ENCODE data around the gene TM9SF1. TPM values are rescaled to one million over a fixed set of nuclear protein-coding genes. Genes with fewer than 3 reads are reported as not detected.

The TM9SF1 gene
- total and polyA plus RNA-seq, 2 of the 4 experiments (the other 2 are of a cell fraction) = 40.4 to 65.6 TPM

DNA sequence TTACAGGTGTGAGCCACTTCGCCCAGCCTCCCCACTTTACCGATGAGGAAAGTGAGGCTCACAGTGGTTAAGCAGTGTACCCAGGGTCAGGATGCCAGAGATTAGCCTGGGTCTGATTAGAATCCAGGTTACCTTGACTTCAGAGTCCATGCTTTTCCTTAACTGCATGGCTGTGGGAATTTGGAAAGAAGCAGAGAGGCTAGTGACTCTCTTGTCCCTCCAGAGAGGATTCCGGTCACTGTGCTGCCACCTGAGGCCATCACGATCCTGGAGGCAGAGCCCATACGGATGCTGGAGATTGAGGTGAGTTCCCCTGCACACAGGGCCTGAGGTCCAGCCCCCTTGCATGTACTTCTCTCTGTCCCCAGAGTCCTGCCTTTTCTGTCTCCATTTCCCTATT is 18.6 kb downstream of the TM9SF1 start:
- no TSS peak for BruUV-seq (replicated peaks)
- CTCF ChIA-PET = interaction anchor here (0.7 kb wide), 1 partner anchor 15 kb away, joined by 3 read pairs; the partner anchor contains the start of gene IRF9
- 100% methylated on average over 4 of the region's 5 CpGs; no CpG with 5 or more reads in 1 of the 2 experiments for WGBS, 2 experiments (ENCODE audit: extremely low coverage in 2 of 2, insufficient read length in 1 of 2)
- H4K20me1 ChIP-seq (ENCODE audit: insufficient read depth, low read length) = no peaks in the 10 kb centered on the region
- no peak overlapping the region for H4K5ac ChIP-seq (ENCODE audit: low read depth, low read length)
- H3K4me3 ChIP-seq (ENCODE audit: insufficient read depth, low read depth, low read length) = no peak overlapping the region
- no peak overlapping the region for H3K9ac ChIP-seq (ENCODE audit: low read depth, low read length)
- TF ChIP-seq SMC3 (IDR thresholded peaks at IDR 0.05; ENCODE audit: low read depth, low read length) (no peak), NFE2L2 (IDR thresholded peaks at IDR 0.05; ENCODE audit: low read depth, low read length) (no peak), CHD1 (IDR thresholded peaks at IDR 0.05; ENCODE audit: low read depth, low read length) (no peak), MAFK (IDR thresholded peaks at IDR 0.05; ENCODE audit: low read depth, low read length) (no peak), CEBPB (IDR thresholded peaks at IDR 0.05; ENCODE audit: low read depth, low read length) (no peak), ELK1 (IDR thresholded peaks at IDR 0.05; ENCODE audit: borderline replicate concordance, low read depth, low read length) (no peak), MXI1 (IDR thresholded peaks at IDR 0.05; ENCODE audit: borderline replicate concordance, low read depth, low read length) (no peak), RCOR1 (IDR thresholded peaks at IDR 0.05; ENCODE audit: insufficient replicate concordance, low read length) (no peak), USF2 (IDR thresholded peaks at IDR 0.05; ENCODE audit: low read depth, low read length) (no peak), RAD21 (IDR thresholded peaks at IDR 0.05; ENCODE audit: low read length) (no peak), POLR2A (IDR thresholded peaks at IDR 0.05; ENCODE audit: low read depth, low read length) (no peak), MAZ (IDR thresholded peaks at IDR 0.05; ENCODE audit: borderline replicate concordance, low read depth, low read length) (no peak), BHLHE40 (IDR thresholded peaks at IDR 0.05; ENCODE audit: low read depth, low read length) (no peak)
- TF ChIP-seq, protein P1, sequence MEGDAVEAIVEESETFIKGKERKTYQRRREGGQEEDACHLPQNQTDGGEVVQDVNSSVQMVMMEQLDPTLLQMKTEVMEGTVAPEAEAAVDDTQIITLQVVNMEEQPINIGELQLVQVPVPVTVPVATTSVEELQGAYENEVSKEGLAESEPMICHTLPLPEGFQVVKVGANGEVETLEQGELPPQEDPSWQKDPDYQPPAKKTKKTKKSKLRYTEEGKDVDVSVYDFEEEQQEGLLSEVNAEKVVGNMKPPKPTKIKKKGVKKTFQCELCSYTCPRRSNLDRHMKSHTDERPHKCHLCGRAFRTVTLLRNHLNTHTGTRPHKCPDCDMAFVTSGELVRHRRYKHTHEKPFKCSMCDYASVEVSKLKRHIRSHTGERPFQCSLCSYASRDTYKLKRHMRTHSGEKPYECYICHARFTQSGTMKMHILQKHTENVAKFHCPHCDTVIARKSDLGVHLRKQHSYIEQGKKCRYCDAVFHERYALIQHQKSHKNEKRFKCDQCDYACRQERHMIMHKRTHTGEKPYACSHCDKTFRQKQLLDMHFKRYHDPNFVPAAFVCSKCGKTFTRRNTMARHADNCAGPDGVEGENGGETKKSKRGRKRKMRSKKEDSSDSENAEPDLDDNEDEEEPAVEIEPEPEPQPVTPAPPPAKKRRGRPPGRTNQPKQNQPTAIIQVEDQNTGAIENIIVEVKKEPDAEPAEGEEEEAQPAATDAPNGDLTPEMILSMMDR (conservative IDR thresholded peaks at IDR 0.05; ENCODE audit: low read depth, low read length) = no peak
- in situ Hi-C loops (cut with MboI; ENCODE audit: low sequenced_read_pairs) (no loop called here), intact Hi-C loops (cut with micrococcal nuclease) (no loop called here), dilution Hi-C loops (cut with HindIII; ENCODE audit: low sequenced_read_pairs, unreplicated experiment) (no loop called here)
- H3K14ac ChIP-seq (replicated peaks; ENCODE audit: low read depth, low read length) = no peak overlapping the region
- peaks cover 55% of the 10 kb centered on the region for H3K36me3 ChIP-seq (ENCODE audit: control insufficient read depth, insufficient read depth, low read length)
- H3K9me3 ChIP-seq (ENCODE audit: control insufficient read depth, insufficient read depth, low read length) = no peaks in the 10 kb centered on the region
- H2BK5ac ChIP-seq (ENCODE audit: low read depth, low read length, poor library complexity, severe bottlenecking) = no peak overlapping the region
- no peak overlapping the region for H2BK15ac ChIP-seq (ENCODE audit: low read depth, low read length)
- no peak overlapping the region for H2AFZ ChIP-seq (replicated peaks; ENCODE audit: low read length, poor library complexity)
- H3K4me1 ChIP-seq (ENCODE audit: control insufficient read depth, insufficient read depth, low read length) = peaks cover 2% of the 10 kb centered on the region; the same call in 1 of the 2 replicates
- POLR2A ChIA-PET (ENCODE audit: unreplicated experiment) = no interaction called here
- no peak overlapping the region for H3K27ac ChIP-seq (ENCODE audit: insufficient read depth, low read length)
- no peak overlapping the region for H2BK120ac ChIP-seq (ENCODE audit: low read depth, low read length)
- no peak overlapping the region for H2AK9ac ChIP-seq (replicated peaks; ENCODE audit: low read depth, low read length, poor library complexity)
- H2BK20ac ChIP-seq (ENCODE audit: low read depth, low read length) = no peak overlapping the region
- no peaks in the 10 kb centered on the region; a peak in 1 of 4 replicates for H3K79me1 ChIP-seq (ENCODE audit: low read depth in 1 of 2, low read length in 2 of 2)
- no peak for ATAC-seq (ENCODE audit: low read depth)
- no peak overlapping the region for H4K91ac ChIP-seq (ENCODE audit: insufficient read depth, low read depth, low read length)
- no peak overlapping the region for H3K4ac ChIP-seq (ENCODE audit: low read depth, low read length)
- no peak for DNase-seq
- H2AK5ac ChIP-seq (ENCODE audit: low read depth, low read length) = no peak overlapping the region
- H3K23ac ChIP-seq (ENCODE audit: low read depth, low read length) = no peak overlapping the region
- H4K8ac ChIP-seq (ENCODE audit: low read depth in 2 of 2, low read length in 2 of 2) = no peak overlapping the region
- H3K4me2 ChIP-seq (ENCODE audit: low read depth, low read length) = no peak overlapping the region
- H3K56ac ChIP-seq (ENCODE audit: extremely low read depth, insufficient read depth, low read length) = no peak overlapping the region
- H3K9me1 ChIP-seq (ENCODE audit: insufficient read depth, low read length) = no peaks in the 10 kb centered on the region
- H3K18ac ChIP-seq (ENCODE audit: low read depth, low read length) = no peak overlapping the region
- H3K27me3 ChIP-seq (ENCODE audit: control insufficient read depth, insufficient read depth, low read length) = no peaks in the 10 kb centered on the region
